ENCODE data around the gene POLE4. TPM values are rescaled to one million over a fixed set of nuclear protein-coding genes. Genes with fewer than 3 reads are reported as not detected.

Gene POLE4
- total and polyA plus RNA-seq, 11 donors, result 12.9 to 73.3 (median 38.0) TPM

DNA sequence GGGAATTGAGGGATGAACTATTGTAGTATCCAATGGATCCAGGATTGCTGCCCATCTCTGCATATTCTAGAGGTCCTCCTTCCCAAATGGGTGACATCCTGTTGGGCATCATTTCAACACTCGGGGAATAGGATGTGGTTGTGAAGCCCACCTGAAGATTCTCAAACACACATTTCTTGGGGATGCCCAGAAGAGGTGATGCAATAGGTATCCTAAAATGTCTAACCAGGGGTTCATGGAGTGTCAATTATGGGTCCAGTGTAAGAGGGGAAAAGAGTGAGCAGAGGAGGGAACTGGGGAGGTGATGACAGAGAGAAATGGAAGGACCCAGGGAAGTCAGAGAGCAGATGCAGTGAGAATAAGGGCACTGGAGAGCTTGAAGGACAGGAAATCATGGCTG, 52.1 kb downstream of the POLE4 start:
- Histone ChIP-seq H3K27me3 (no peaks in the 10 kb centered on the region), H3K9me3 (peaks cover 0 to 16% (median 0%) of the 10 kb centered on the region in 12 donors), H3K27ac (no peak overlapping the region), H3K36me3 (no peaks in the 10 kb centered on the region), H3K4me1 (no peaks in the 10 kb centered on the region), H3K4me3 (no peak overlapping the region)
- ATAC-seq (no peak), DNase-seq (no peak)
- intact Hi-C loops (cut with DNase I), result loop anchor here in 1 of 10 donors (10.0 kb wide), 1 partner anchor 144 kb away; no protein-coding TSS in a partner anchor
- TF ChIP-seq POLR2A (IDR thresholded peaks at IDR 0.05), result no peak
- WGBS, 4 donors, result 83 to 100% (median 90%) methylated on average over 1 of the region's 1 CpG

DNA sequence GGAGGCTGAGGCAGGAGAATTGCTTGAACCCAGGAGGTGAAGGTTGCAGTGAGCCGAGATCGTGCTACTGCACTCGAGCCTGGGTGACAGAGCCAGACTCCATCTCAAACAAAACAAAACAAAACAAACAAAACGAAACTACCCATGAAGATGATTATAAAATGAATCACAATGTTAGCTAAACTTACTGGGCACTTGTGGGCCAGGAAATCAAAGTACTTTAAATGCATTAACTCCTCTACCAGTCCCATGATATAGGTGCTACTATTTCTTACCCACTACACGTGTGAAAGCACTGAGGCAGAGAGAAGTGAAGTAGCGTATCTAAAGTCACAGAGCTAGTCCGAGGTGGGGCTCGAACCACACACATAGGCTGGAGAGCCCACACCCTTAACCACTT, 53.6 kb downstream of the POLE4 start:
- Histone ChIP-seq H3K27ac (no peak overlapping the region), H3K27me3 (no peaks in the 10 kb centered on the region), H3K9me3 (peaks cover 0 to 16% (median 0%) of the 10 kb centered on the region in 12 donors), H3K36me3 (no peaks in the 10 kb centered on the region), H3K4me3 (no peak overlapping the region), H3K4me1 (no peaks in the 10 kb centered on the region)
- ATAC-seq, result no peak
- TF ChIP-seq, protein P1, sequence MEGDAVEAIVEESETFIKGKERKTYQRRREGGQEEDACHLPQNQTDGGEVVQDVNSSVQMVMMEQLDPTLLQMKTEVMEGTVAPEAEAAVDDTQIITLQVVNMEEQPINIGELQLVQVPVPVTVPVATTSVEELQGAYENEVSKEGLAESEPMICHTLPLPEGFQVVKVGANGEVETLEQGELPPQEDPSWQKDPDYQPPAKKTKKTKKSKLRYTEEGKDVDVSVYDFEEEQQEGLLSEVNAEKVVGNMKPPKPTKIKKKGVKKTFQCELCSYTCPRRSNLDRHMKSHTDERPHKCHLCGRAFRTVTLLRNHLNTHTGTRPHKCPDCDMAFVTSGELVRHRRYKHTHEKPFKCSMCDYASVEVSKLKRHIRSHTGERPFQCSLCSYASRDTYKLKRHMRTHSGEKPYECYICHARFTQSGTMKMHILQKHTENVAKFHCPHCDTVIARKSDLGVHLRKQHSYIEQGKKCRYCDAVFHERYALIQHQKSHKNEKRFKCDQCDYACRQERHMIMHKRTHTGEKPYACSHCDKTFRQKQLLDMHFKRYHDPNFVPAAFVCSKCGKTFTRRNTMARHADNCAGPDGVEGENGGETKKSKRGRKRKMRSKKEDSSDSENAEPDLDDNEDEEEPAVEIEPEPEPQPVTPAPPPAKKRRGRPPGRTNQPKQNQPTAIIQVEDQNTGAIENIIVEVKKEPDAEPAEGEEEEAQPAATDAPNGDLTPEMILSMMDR (IDR thresholded peaks at IDR 0.05), result no peak
- TF ChIP-seq POLR2A (IDR thresholded peaks at IDR 0.05), result no peak
- intact Hi-C loops (cut with DNase I), result loop anchor here in 1 of 10 donors (10.0 kb wide), 1 partner anchor 143 kb away; no protein-coding TSS in a partner anchor
- DNase-seq, result no peak
- 90 to 94% (median 92%) methylated on average over 8 of the region's 8 CpGs for WGBS, 4 donors

DNA sequence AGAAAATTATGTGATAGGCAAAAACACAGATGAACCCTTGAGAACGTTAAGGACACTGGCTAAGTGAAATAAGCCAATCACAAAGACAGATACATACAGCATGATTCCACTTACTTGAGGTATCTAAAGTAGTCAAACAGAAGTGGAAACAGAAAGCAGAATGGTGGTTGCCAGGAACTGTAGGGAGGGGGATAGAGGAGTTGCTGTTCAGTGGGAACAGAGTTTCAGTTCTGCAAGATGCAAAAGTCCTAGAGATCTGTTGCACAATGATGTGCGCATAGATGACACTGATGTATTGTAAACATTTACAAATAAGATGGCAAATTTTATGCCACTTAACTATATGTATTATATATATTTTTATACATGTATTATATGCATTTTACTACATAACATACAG, 59.7 kb downstream of the POLE4 start:
- ATAC-seq (peak in 1 of 4 donors; percentile 62), DNase-seq (no peak)
- TF ChIP-seq, protein P1 (IDR thresholded peaks at IDR 0.05), result no peak
- TF ChIP-seq POLR2A (IDR thresholded peaks at IDR 0.05), result no peak
- Histone ChIP-seq H3K27me3 (no peaks in the 10 kb centered on the region), H3K27ac (no peak overlapping the region), H3K4me3 (no peak overlapping the region), H3K36me3 (no peaks in the 10 kb centered on the region), H3K4me1 (peaks cover 0 to 9% (median 0%) of the 10 kb centered on the region in 12 donors), H3K9me3 (peaks cover 0 to 16% (median 0%) of the 10 kb centered on the region in 12 donors)
- intact Hi-C loops (cut with DNase I), result loop anchor here in 1 of 10 donors (10.0 kb wide), 1 partner anchor 137 kb away; no protein-coding TSS in a partner anchor
- 70 to 81% (median 77%) methylated on average over 2 of the region's 2 CpGs for WGBS, 4 donors

Other genes with a start within 250 kb of the POLE4 start
- gene HK2, start 124.5 kb upstream of the POLE4 start, total RNA-seq, result 10 to 100 TPM in 7 of 9 donors, 1 to 10 TPM in 2; 1.9 to 24.6 (median 16.3) TPM
- 10 to 100 TPM in 1 of 2 donors, 1 to 10 TPM in 1; 8.3 to 31.5 TPM for gene HK2, start 124.5 kb upstream of the POLE4 start, polyA plus RNA-seq
- gene TACR1, start 240.9 kb downstream of the POLE4 start, total RNA-seq, result under 1 TPM in 5 of 9 donors, not detected in 4; 0.05 to 0.59 (median 0.38) TPM
- under 1 TPM; 0.01 to 0.11 TPM for gene TACR1, start 240.9 kb downstream of the POLE4 start, polyA plus RNA-seq

All from heart left ventricle (tissue), 16 donors.